CD1c-positive myeloid dendritic cell (primary cell): ENCODE data around the gene CADM1.

Experiments used
- DNase-seq: peaks from one replicate; pipeline ENCODE4 v3.0.0-alpha.2; 2016; ENCODE audit errors: extremely low spot score

Gene CADM1

DNA sequence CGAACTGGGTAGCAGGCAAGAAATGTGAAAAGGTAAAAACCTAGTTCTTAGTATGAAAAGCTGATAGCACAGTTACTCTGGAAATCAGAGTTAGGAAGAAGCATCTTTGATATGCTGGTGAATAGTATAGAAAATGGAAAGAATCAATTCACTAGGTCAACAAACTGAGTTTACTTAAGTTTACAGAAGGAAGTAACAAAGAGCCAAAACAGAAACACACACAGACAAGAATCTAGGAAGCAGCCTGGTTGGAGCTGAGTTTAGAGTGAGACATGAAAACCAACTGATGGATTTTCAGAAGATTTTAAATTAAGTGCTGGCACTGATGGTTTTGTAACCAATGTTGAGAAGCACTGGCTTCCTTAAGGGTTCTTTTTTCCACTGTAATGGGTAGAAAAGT, 296.3 kb downstream of the CADM1 start:
- no peak for DNase-seq

DNA sequence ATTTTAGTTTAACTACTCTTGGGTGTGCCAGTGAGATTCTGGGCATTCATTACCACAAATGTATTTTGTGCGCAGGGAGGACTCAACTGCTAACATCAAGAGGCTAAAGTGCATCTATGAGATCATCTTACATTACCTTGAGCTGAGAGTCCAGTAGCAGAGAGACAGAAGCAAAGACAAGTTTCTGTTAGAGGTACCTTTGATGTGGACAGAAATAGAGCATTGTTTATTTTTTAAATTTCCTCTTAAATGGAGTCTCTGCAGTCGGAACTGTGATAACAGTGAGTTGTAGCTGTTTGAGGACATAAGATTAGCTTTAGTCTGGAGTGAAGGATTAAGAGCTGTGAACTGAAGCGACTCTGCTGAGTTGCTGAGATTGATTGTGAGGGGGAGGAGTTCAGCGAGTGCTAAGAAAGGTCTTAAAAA, 297.0 kb downstream of the CADM1 start:
- no peak for DNase-seq

DNA sequence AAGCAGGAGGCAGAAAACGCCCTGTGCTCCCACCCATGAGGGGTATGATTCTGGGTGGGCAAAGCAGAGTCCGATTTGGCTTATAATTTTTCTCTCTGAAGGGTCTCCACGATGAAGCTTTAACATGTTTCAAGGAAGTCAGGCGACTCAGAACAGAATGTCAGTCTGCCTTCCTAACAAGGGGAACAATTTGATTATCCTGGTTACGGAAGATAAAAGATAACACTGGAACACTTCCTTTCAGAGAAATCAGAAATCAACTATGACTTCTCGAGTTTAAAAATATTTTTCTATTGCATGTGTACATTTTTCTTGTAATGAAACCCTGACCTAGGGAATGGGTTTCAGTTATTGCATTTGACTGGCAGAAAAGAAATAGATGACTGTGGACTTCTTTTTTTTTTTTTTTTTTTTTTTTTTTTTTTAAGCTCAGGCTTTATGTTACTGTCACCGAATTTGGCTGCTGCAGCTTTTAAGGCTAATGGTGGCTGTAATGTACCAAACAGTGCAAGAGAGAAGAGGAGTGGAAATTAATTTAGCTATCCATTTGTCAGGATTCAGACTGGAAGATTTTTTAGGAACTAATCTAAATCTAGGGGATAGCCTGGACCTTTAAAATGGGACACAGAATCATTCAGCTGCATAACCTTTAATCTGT, 297.7 kb downstream of the CADM1 start:
- DNase-seq: no peak

DNA sequence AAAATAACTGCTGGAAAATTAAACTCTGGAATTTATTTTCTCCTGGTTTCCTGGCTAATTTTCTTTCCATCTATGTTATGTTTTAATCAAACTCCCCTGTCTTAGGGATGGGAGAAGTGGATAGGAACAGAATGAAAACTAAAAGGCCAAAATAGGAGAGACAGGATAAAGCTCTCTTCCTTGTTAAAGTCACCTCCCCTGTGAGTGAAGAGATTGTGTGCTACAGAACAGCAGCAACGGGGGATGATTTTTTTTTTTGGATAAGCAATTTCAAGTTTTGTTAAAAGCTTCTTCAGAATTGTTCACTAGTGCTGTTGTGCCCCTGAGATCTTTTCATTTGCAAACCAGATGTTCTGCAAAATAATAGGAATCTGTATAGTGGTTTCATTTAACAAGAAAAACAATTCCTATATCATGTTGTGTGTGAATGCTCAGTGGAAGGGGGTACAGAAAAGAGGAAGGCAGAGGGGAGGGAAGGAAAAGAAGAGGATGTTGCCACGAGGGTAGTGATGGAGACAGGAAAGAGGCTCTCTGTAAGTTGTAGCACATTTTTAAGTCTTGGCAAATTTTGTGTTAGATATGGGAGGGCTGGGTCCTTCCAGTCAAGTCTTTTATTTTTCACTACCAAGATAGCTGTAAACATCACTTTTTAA, 301.2 kb downstream of the CADM1 start:
- DNase-seq: no peak

DNA sequence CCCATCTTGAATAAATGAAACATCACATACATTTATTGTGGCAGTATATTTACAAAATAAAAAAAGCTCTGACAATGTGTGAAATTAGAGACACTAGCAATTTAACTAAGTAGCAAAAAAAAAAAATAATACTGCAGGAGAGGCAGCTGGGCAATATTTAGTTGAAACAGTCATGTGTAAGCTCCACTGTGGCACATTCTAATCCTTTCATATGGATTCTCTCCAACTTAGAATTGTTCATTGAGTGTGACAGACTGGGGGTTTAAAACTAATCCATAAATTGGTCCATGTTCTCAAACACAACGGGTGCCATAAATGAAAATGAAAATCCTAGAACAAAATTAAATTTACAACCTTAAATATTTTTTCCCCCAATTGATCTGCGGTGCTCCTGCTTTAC, 302.1 kb downstream of the CADM1 start:
- no peak for DNase-seq

DNA sequence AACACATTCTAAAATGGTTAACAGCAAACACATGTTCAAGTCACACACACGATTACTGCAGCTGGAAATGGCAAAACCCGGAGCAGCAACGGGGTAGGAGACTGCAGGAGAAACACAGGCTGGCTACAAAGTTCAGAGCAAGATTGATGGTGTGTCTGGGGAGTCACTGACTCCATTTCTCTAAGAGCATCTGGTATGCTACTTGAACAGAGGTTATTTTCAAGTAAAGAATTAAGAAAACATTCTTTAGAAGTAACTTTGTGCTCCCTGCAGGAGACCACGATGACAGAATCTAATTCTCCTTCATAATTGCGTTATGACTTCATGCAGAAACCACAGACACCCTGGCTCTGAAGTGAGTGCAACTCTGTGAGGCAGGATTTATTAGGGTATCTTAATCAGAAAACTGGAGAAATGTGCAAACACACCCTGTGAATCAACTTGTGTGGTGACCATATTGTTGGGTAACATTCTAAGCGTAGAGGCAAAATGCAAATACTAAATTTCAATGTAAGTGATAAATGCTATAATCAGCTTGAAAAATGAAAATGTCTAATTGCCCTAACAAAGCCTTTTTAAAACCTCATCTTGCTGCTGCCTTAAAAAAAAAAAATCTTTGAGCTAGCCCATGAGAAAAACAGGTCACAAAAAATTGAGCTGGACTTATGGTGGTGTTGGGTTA, 303.0 kb downstream of the CADM1 start:
- DNase-seq: no peak

DNA sequence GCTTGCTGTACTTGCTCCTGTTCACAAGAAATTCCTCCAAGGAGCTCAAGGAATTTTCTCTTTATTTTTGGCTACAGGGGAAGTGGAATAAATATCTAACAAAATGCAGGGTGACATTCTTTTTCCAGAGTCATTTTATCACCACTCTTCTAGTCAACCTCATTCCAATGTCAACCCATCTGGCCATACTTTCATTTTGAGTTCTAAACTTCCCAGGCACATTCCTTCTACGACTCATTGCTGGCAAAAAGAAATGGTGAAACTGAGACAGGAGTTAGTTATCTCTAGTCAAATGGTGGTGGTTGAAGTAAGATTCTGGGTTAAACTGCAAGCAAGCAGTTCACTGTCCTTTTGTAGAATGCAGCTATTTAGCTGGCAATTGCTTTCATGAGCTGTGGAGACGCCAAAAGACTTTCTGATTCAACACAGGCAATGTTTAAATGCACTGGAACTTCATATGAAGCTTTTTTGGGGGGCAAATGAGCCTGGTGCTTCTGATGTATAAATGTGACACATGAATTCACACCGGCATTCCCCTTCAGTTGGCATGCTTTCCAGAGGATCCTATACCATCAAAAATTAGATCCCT, 304.6 kb downstream of the CADM1 start:
- DNase-seq: no peak

DNA sequence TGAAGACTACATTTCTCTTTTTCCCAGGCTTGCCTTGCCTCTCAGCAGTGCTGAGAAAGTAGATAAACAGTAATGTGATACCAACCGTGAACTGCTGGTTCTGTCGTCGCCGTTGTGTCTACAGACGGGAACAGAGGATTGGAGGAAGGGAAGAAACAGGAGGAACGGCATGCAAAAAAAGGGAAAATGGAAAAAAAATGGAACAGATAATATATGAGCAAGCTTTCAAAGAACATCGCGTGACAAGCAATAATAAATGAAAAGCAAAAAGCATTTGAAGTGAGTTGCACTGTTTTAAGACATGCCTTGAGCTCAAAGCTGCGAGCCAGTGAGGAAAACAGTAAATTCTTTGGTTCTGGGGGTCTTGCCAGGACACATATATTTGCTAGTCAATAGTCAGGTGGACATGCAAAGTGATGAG, 305.9 kb downstream of the CADM1 start:
- no peak for DNase-seq

DNA sequence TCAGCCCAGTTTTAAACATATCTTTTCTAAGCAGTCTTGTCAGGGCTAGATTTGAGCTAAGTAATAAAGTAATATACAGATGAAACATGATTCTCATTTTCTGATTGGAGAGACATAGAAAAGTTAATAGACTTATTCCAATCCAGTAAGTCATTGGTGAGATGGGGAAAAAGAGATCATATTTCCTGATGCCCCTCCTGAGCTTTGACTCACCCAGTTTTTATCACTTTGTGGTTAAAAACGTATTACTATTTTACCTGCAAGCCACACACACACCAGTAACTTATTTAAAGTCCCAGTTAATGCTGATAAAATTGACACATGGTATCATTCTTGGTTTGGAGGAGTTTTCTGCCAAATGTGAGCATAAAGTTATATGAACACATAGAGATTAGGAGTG, 306.8 kb downstream of the CADM1 start:
- DNase-seq: no peak

DNA sequence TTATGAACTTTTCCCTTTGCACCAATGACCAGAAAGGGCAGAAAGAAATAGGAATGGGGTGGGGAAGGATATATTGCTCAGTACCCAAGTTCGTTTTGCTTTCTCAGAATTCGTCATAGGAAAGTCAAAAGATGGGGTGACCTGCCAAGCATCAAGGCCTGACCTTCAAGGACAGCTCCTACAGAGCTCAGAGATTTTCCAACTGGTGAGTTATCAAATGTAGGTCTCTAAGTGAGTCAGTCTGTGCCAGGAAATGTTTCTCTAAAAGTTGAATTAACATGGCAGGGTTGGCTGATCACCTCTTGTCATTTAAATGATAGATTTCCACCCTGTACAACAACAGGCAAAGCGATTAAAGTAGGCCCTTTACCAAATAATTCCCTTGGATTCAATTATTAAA, 307.2 kb downstream of the CADM1 start:
- DNase-seq: no peak

DNA sequence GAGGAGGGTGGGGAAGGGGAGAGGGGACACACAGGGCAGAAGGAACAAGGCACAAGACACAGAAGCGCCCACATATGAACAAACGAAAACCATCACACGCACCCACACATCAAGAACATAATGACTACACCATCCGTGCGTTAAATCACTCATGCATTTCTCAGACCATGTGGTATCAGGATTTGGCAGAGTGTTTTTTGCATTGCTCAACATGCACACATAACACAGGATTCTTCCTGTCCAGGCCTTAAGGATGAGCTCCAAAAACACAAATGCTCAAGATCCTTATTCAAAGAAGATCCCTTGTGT, 309.5 kb downstream of the CADM1 start:
- DNase-seq: no peak

DNA sequence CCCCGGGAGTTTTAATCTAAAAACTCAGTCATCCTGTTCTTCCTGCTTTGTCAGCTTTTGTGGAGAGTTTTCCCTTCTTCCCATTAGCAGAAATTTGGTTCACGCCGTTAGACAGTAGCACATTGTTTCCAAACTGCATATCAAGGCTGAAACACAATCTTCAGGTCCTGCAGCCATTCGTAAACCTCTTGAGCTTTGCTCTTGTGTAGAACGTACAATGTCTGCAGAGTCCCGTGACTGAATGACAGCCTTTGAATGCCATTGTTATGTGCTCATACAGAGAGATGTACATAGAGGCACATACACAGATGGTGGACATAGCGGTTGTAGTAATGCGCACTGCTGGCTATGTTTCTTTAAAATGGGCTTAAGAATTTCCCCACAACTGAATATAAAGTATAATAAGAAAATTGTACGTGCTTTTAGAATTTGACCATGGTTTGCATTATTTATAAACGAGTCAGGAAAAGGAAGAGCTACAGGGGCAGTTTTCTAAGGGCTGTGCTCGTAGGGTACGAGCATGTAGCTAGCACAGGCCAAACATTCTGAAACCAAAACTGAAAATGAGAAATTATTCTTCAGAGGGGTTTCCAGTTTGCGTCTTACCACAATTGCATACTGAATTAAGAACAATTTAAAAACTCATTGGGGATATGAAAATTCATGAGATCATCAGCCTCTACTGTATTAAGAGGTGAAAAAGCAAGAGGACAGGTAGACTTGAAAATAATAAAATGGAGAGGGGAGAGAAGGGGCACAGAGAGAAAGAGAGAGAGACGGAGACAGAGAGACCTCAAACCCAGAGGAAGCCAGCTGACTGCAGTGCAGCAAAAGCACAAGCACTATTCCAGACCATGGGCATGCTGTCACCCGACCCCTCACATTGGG, 310.1 kb downstream of the CADM1 start:
- DNase-seq: no peak

DNA sequence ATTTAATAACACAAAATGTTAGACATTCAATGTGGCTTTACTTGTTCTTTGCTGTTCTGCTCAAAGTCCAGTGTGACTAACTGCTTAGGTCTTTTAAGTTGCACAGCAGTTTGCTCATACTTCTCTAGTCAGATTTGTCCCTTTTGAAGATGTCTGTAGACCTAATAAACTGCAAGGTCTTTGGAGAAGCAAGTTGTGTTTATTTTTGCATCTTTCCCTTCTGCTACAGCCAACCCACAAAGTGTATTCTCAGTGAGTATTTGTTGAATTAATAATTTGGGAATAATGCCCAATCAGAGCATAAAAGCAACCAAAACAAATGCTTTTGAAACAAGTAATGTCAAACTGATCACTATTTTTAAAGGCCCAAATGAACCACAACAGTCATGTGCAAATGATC, 312.5 kb downstream of the CADM1 start:
- no peak for DNase-seq

DNA sequence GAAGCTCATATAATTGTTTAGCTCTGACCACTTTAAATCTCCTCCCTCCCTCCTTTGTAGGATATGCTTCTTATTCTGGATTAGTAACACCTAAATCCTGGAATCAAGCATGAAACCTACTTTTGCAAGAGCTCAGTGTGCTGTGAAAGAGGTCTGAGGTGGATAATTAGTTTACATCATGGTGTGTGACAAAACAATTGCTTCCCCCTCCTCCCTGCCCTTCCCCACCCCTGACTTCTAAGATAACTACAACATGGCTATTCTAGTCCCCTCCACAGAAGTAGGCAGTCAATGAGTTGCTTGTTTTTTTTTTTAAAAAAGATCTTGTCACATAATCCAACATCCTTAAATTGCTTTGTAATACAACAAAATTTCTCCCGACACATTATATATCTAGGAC, 314.0 kb downstream of the CADM1 start:
- no peak for DNase-seq

DNA sequence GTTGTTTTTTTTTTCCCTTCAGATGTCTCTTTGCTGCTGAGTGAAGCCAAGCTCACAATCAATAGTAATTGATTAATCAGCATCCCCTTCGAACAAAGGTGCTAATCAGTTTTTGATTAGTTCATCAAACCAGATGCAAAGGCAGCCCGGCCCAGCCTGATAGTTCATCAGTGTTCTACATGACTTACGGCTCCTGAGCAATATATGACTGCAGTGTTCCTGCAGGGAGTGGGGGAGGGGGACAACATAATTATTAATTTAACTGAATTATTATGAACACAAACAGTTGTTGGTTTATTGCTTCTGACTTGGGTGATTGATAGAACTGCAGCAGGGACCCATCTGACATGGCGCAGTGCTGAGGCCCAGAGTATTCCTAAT, 315.3 kb downstream of the CADM1 start:
- DNase-seq: no peak

DNA sequence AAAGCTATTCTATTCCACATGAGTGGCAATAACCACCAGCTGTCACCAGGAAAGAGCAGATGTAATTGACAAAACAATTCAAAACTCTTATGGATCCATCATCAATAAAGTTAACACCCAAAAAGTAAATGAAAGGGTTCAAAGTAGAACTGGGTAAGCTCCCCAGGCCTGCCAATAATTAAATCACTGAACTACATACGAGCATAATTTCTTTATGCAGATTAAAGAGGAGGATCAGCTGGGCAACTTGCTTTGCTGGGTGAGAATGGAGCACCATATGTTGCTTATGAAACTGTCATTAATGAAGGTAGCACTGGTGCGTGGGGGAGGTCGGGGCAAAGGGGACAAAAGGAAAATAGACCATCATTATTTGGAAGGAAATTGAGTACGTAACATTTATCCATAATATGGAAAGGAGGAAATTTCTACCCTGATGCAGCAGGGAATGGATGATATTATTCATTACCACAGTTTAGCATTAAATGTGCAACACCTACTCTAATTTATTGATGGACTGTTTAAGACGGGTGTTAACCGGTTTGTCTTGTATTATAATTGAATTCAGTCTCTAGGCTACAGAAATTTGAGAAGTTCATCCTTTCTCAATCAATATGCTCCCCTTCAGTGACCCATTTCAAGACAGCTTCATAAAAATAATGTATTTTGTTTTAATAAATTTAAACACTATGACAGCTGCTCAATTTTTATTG, 315.9 kb downstream of the CADM1 start:
- no peak for DNase-seq

DNA sequence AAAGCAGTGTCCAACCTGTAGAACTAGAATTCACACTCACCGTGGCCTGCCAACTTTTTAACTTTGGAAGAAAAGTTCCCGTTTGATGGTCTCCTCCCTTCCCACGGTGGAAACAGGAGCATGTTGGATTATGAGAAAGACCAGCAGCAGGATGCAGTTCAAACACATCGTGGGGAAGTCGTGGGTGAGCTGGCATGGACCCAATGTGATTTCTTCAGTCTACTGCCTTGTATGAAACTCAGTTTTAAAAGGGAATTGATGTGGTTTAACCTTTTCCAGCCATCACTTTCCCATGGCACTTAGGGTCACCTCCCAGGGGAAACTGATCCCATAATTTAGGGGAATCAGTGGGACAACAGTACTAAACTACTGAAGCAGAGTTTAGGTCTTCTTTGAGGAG, 318.3 kb downstream of the CADM1 start:
- no peak for DNase-seq

DNA sequence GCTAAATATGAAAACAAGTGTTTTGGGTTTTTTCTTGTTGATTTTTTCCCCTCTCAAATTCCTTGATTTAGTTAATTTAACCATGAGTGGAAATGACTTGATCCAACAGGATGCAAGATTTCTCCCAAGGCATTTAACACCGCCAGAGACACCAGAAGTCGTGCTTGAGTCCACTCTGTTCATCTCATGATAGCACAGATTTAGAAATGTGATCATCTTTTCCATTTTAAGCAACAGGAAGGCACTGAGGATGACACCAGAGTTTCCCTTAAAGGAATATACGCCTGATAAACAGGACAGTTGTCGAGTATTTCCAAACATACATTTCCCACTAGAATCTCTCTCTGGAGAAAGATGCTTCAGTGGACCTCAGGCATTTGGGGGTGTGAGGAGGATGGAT, 318.7 kb downstream of the CADM1 start:
- DNase-seq: no peak

DNA sequence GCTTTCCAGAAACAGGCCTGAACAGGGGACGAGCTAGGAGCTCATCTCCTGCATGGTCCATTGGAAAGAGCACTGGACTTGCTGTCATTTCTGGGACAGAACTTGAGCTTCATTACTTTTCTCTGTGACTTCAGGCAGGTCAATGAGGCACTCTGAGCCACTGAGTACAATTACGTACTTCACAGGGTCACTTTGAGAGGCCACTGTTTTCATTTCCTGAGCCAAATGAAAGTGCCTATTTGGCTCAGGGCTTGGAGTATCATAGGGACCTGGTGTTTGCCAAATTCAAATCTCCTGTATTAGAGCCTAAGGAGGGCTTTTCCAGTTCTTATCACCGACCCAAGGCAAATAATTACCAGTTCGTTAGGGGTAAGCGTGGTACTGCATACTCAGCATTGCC, 319.3 kb downstream of the CADM1 start:
- DNase-seq: no peak

DNA sequence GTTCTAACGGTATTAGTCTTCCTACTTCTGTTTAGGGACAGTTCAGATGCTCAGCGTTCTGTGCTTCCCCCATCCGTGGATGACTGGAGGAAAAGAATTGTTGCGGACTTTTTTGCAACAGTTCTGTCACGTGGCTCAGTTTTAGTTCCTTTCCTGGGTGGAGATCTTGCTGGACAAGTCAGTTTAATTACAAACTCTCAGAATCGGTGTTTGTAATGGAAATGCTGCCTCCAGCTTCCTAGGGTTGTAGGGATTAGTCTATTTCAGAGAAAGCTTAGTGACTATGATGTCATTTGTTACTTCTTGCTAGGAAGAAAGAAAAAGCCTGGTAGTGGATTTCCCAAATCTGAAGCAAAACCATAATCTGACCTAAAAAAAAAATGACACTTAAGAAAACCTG, 320.4 kb downstream of the CADM1 start:
- DNase-seq: no peak

DNA sequence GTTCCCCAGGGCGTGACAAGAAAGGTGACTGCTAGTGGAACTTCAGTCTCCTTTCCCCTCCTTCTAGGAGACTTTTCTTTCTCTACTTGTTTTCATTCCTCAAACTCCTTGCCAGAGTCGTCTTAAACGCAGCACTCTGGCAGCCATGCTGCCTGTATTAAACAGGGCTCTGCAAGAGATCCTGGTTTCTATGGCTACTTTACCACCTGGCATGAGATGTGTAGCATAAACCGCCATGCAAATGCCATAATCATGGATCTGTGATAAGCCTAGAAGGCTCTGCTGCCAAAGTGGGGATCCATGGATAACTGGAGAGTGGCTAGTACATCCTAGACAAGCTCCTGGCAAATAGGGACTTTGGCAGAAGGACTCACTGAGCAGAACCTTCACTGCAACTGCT, 321.1 kb downstream of the CADM1 start:
- no peak for DNase-seq
